NB4 (cell line): Measurements from ENCODE around the gene SELENOH.

Experiments used
- CTCF ChIP-seq: IDR thresholded peaks from one replicate; pipeline ENCODE4 v1.5.1; 2012; ENCODE audit warnings: low read depth, low read length
- MYC ChIP-seq: IDR thresholded peaks from 2 replicates; pipeline ENCODE4 v1.6.1; 2011; ENCODE audit warnings: low read depth, low read length

- no peak for TF ChIP-seq MYC
- no peak for TF ChIP-seq CTCF
Observed at GRCh38 chr11:57704932-57705331, 36.4 kb upstream of the SELENOH start.
